ENCODE results near the gene PILRB. TPM values are rescaled to one million over a fixed set of nuclear protein-coding genes. Genes with fewer than 3 reads are reported as not detected.

Gene PILRB
- total and polyA plus RNA-seq, 7 experiments from 2014 or later = 1.1 to 137 (median 107) TPM

DNA sequence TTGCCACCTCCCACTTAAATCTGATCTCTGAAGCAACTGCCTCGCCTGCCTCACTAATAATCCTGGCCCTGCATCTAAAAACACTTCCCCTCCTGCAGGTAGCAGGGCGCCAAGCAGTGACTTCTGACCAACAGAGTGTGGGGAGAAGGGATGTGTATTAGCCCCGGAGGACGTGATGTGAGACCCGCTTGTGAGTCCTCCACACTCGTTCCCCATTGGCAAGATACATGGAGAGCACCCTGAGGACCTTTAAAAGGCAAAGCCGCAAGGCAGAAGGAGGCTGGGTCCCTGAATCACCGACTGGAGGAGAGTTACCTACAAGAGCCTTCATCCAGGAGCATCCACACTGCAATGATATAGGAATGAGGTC lies 9.3 kb downstream of the PILRB start:
- intact Hi-C loops (cut with micrococcal nuclease) = loop anchor here in 1 of 2 donors (5.0 kb wide), 1 partner anchor 40 kb away; no protein-coding TSS in a partner anchor
- Histone ChIP-seq H3K9me3 (ENCODE audit: control insufficient read depth in 2 of 3, low read length in 3 of 3) (no peaks in the 10 kb centered on the region), H3K36me3 (ENCODE audit: control insufficient read depth in 2 of 3, insufficient read depth in 3 of 3, low read length in 3 of 3) (peaks cover 0 to 19% (median 0%) of the 10 kb centered on the region in 3 experiments), H3K27ac (ENCODE audit: low read depth, low read length) (no peak overlapping the region), H3K4me1 (ENCODE audit: control insufficient read depth in 2 of 2, insufficient read depth in 2 of 2, low read length in 2 of 2) (peaks cover 0 to 8% of the 10 kb centered on the region in 2 donors), H3K4me3 (ENCODE audit: low read length) (no peak overlapping the region), H3K27me3 (ENCODE audit: control insufficient read depth in 2 of 2, insufficient read depth in 2 of 2, low read length in 2 of 2) (no peaks in the 10 kb centered on the region)
- H3K9me3 Mint-ChIP-seq = peaks cover 0 to 2% (median 0%) of the 10 kb centered on the region in 11 donors
- peaks cover 10 to 41% (median 29%) of the 10 kb centered on the region in 7 donors for H3K4me1 Mint-ChIP-seq
- H3K27me3 Mint-ChIP-seq = no peaks in the 10 kb centered on the region
- peak overlapping the region in 5 of 9 donors; percentile 46 to 78 (median 59) for H3K27ac Mint-ChIP-seq
- peak overlapping the region in 1 of 10 donors; percentile 33 for H3K4me3 Mint-ChIP-seq
- ATAC-seq (no peak), DNase-seq (no peak)
- POLR2A ChIA-PET = no interaction called here
- peaks cover 13 to 33% (median 24%) of the 10 kb centered on the region in 5 donors for H3K36me3 Mint-ChIP-seq
- CTCF ChIA-PET = no interaction called here

GRCh38 chr7:100367676-100368613 lies 10.0 kb downstream of the PILRB start:
- peaks cover 0 to 8% of the 10 kb centered on the region in 2 donors for H3K4me1 ChIP-seq (ENCODE audit: control insufficient read depth in 2 of 2, insufficient read depth in 2 of 2, low read length in 2 of 2)
- CTCF ChIA-PET = no interaction called here

GRCh38 chr7:100369105-100369504 lies 11.2 kb downstream of the PILRB start:
- Mint-ChIP-seq H3K4me3 (peak overlapping the region in 1 of 10 donors; percentile 22), H3K9me3 (peaks cover 0 to 2% (median 0%) of the 10 kb centered on the region in 11 donors), H3K36me3 (peaks cover 5 to 19% (median 14%) of the 10 kb centered on the region in 5 donors), H3K27ac (peak overlapping the region in 6 of 9 donors; percentile 50 to 82 (median 66)), H3K27me3 (no peaks in the 10 kb centered on the region), H3K4me1 (peaks cover 13 to 45% (median 31%) of the 10 kb centered on the region in 7 donors)
- intact Hi-C loops (cut with micrococcal nuclease) = loop anchor here (2.0 to 5.0 kb wide), 2 partner anchors 38 kb away; no protein-coding TSS in a partner anchor
- CTCF ChIA-PET = no interaction called here
- DNase-seq (no peak), ATAC-seq (peak; percentile 85)
- Histone ChIP-seq H3K4me3 (ENCODE audit: low read length) (no peak overlapping the region), H3K9me3 (ENCODE audit: control insufficient read depth in 2 of 3, low read length in 3 of 3) (no peaks in the 10 kb centered on the region), H3K4me1 (ENCODE audit: control insufficient read depth in 2 of 2, insufficient read depth in 2 of 2, low read length in 2 of 2) (peaks cover 0 to 8% of the 10 kb centered on the region in 2 donors), H3K27me3 (ENCODE audit: control insufficient read depth in 2 of 2, insufficient read depth in 2 of 2, low read length in 2 of 2) (no peaks in the 10 kb centered on the region), H3K27ac (ENCODE audit: low read depth, low read length) (peak overlapping the region; percentile 25), H3K36me3 (ENCODE audit: control insufficient read depth in 2 of 3, insufficient read depth in 3 of 3, low read length in 3 of 3) (peaks cover 0 to 9% (median 0%) of the 10 kb centered on the region in 3 experiments)
- POLR2A ChIA-PET = no interaction called here

More at GRCh38 chr7:100367676-100368613, 10.0 kb downstream of the PILRB start:
- H3K27me3 ChIP-seq (ENCODE audit: control insufficient read depth in 2 of 2, insufficient read depth in 2 of 2, low read length in 2 of 2) = no peaks in the 10 kb centered on the region
- no peak overlapping the region for H3K4me3 ChIP-seq (ENCODE audit: low read length)
- peak overlapping the region in 6 of 9 donors; percentile 21 to 82 (median 60) for H3K27ac Mint-ChIP-seq
- H3K36me3 Mint-ChIP-seq = peaks cover 12 to 28% (median 21%) of the 10 kb centered on the region in 5 donors
- peaks cover 0 to 13% (median 0%) of the 10 kb centered on the region in 3 experiments for H3K36me3 ChIP-seq (ENCODE audit: control insufficient read depth in 2 of 3, insufficient read depth in 3 of 3, low read length in 3 of 3)
- intact Hi-C loops (cut with micrococcal nuclease) = loop anchor here (2.0 to 5.0 kb wide), 2 partner anchors 39 kb away; no protein-coding TSS in a partner anchor
- H3K27ac ChIP-seq (ENCODE audit: low read depth, low read length) = no peak overlapping the region
- peaks cover 13 to 44% (median 31%) of the 10 kb centered on the region in 7 donors for H3K4me1 Mint-ChIP-seq
- peaks cover 0 to 2% (median 0%) of the 10 kb centered on the region in 11 donors for H3K9me3 Mint-ChIP-seq
- H3K4me3 Mint-ChIP-seq = peak overlapping the region in 1 of 10 donors; percentile 33
- H3K27me3 Mint-ChIP-seq = no peaks in the 10 kb centered on the region
- POLR2A ChIA-PET = interaction anchor here (0.6 to 0.7 kb wide), 2 partner anchors 68 to 100 kb away, joined by 3 read pairs; partner anchors contain the start of gene PPP1R35
- no peak for ATAC-seq
- H3K9me3 ChIP-seq (ENCODE audit: control insufficient read depth in 2 of 3, low read length in 3 of 3) = no peaks in the 10 kb centered on the region
- DNase-seq = no peak

- no peak for DNase-seq
- peaks cover 0 to 11% (median 7%) of the 10 kb centered on the region in 5 donors for H3K36me3 Mint-ChIP-seq
- H3K4me3 ChIP-seq (ENCODE audit: low read length) = no peak overlapping the region
- ChIA-PET POLR2A (no interaction called here), CTCF (no interaction called here)
- H3K27ac Mint-ChIP-seq = peak overlapping the region in 5 of 9 donors; percentile 17 to 71 (median 62)
- no peaks in the 10 kb centered on the region for H3K27me3 Mint-ChIP-seq
- no peaks in the 10 kb centered on the region for H3K9me3 ChIP-seq (ENCODE audit: control insufficient read depth in 2 of 3, low read length in 3 of 3)
- no peak for ATAC-seq
- peaks cover 0 to 2% (median 0%) of the 10 kb centered on the region in 11 donors for H3K9me3 Mint-ChIP-seq
- no peaks in the 10 kb centered on the region for H3K27me3 ChIP-seq (ENCODE audit: control insufficient read depth in 2 of 2, insufficient read depth in 2 of 2, low read length in 2 of 2)
- no peak overlapping the region for H3K4me3 Mint-ChIP-seq
- peaks cover 13 to 48% (median 35%) of the 10 kb centered on the region in 7 donors for H3K4me1 Mint-ChIP-seq
- H3K4me1 ChIP-seq (ENCODE audit: control insufficient read depth in 2 of 2, insufficient read depth in 2 of 2, low read length in 2 of 2) = peaks cover 0 to 8% of the 10 kb centered on the region in 2 donors
- H3K27ac ChIP-seq (ENCODE audit: low read depth, low read length) = no peak overlapping the region
- peaks cover 0 to 9% (median 0%) of the 10 kb centered on the region in 3 experiments for H3K36me3 ChIP-seq (ENCODE audit: control insufficient read depth in 2 of 3, insufficient read depth in 3 of 3, low read length in 3 of 3)
- intact Hi-C loops (cut with micrococcal nuclease) = no loop called here
Measured at GRCh38 chr7:100370303-100370702, 12.4 kb downstream of the PILRB start.

GRCh38 chr7:100370746-100371145 lies 12.8 kb downstream of the PILRB start:
- Mint-ChIP-seq H3K36me3 (peaks cover 0 to 11% (median 7%) of the 10 kb centered on the region in 5 donors), H3K27me3 (no peaks in the 10 kb centered on the region), H3K27ac (peak overlapping the region in 2 of 9 donors; percentile 4 to 60), H3K9me3 (peaks cover 0 to 2% (median 0%) of the 10 kb centered on the region in 11 donors), H3K4me1 (peaks cover 13 to 44% (median 31%) of the 10 kb centered on the region in 7 donors), H3K4me3 (no peak overlapping the region)
- DNase-seq = no peak
- POLR2A ChIA-PET = no interaction called here
- H3K27me3 ChIP-seq (ENCODE audit: control insufficient read depth in 2 of 2, insufficient read depth in 2 of 2, low read length in 2 of 2) = no peaks in the 10 kb centered on the region
- CTCF ChIA-PET = no interaction called here
- H3K9me3 ChIP-seq (ENCODE audit: control insufficient read depth in 2 of 3, low read length in 3 of 3) = no peaks in the 10 kb centered on the region
- H3K27ac ChIP-seq (ENCODE audit: low read depth, low read length) = no peak overlapping the region
- intact Hi-C loops (cut with micrococcal nuclease) = no loop called here
- H3K4me1 ChIP-seq (ENCODE audit: control insufficient read depth in 2 of 2, insufficient read depth in 2 of 2, low read length in 2 of 2) = peaks cover 0 to 8% of the 10 kb centered on the region in 2 donors
- no peak overlapping the region for H3K4me3 ChIP-seq (ENCODE audit: low read length)
- ATAC-seq = no peak
- H3K36me3 ChIP-seq (ENCODE audit: control insufficient read depth in 2 of 3, insufficient read depth in 3 of 3, low read length in 3 of 3) = peaks cover 0 to 9% (median 0%) of the 10 kb centered on the region in 3 experiments

DNA sequence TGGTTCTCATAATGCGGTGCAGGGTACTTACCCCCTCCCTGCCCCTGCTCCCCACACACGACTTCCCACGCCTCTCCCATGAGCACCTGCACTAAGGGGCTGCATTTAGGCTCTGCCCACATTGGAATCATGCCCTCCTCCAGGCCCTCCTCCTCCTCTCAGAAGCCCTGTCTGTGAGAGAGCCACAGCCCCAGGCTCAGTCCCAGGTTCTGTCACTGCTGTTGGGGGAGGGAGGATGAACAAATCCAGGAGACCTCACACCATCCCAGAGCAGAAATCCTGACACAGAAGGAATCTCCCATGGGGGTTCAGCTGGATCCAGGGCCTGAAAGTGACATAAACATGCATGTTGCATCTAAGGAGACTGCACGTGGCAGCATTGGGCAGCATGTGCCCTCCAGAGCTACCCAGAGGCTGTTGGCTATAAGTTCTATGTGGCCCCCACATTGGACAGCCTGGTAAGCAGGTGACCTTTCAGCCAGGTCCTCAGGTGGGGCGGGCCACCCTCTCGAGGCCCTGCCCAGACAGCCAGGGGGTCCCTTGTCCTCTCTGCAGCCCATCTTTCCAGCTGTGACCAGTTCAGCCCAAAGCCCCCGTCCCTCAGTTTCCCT lies 13.7 kb downstream of the PILRB start:
- Mint-ChIP-seq H3K4me1 (peaks cover 5 to 41% (median 23%) of the 10 kb centered on the region in 7 donors), H3K9me3 (peaks cover 0 to 2% (median 0%) of the 10 kb centered on the region in 11 donors), H3K27me3 (no peaks in the 10 kb centered on the region), H3K27ac (peak overlapping the region in 5 of 9 donors; percentile 13 to 74 (median 46)), H3K36me3 (peaks cover 0 to 8% (median 7%) of the 10 kb centered on the region in 5 donors), H3K4me3 (no peak overlapping the region)
- Histone ChIP-seq H3K27me3 (ENCODE audit: control insufficient read depth in 2 of 2, insufficient read depth in 2 of 2, low read length in 2 of 2) (no peaks in the 10 kb centered on the region), H3K36me3 (ENCODE audit: control insufficient read depth in 2 of 3, insufficient read depth in 3 of 3, low read length in 3 of 3) (peaks cover 0 to 9% (median 0%) of the 10 kb centered on the region in 3 experiments), H3K27ac (ENCODE audit: low read depth, low read length) (no peak overlapping the region), H3K4me3 (ENCODE audit: low read length) (no peak overlapping the region), H3K4me1 (ENCODE audit: control insufficient read depth in 2 of 2, insufficient read depth in 2 of 2, low read length in 2 of 2) (no peaks in the 10 kb centered on the region), H3K9me3 (ENCODE audit: control insufficient read depth in 2 of 3, low read length in 3 of 3) (no peaks in the 10 kb centered on the region)
- ChIA-PET POLR2A (no interaction called here), CTCF (no interaction called here)
- ATAC-seq (no peak), DNase-seq (no peak)
- intact Hi-C loops (cut with micrococcal nuclease) = no loop called here

Measured in naive thymus-derived CD4-positive, alpha-beta T cell (primary cell).